Mucosa of stomach (tissue), 1 donor: ENCODE data around the gene GSTK1.

Experiments used
- H3K27me3 ChIP-seq: one replicate; pipeline ENCODE4 v1.7.0; 2013; ENCODE audit warnings: mild to moderate bottlenecking, low read length; ENCODE audit not compliant: control insufficient read depth, insufficient read depth
- H3K36me3 ChIP-seq: one replicate; pipeline ENCODE4 v1.7.0; 2013; ENCODE audit warnings: low read length; ENCODE audit not compliant: control insufficient read depth, insufficient read depth
- H3K4me1 ChIP-seq: one replicate; pipeline ENCODE4 v1.7.0; 2013; ENCODE audit warnings: mild to moderate bottlenecking, low read length; ENCODE audit not compliant: control insufficient read depth, insufficient read depth
- H3K4me3 ChIP-seq: one replicate; pipeline ENCODE4 v1.7.0; 2013; ENCODE audit warnings: low read length
- H3K9ac ChIP-seq: one replicate; pipeline ENCODE4 v1.7.0; 2013; ENCODE audit warnings: mild to moderate bottlenecking, low read length, moderate library complexity
- H3K9me3 ChIP-seq: one replicate; pipeline ENCODE4 v1.7.0; 2013; ENCODE audit warnings: mild to moderate bottlenecking, low read length, moderate library complexity; ENCODE audit not compliant: control insufficient read depth
- donor health status: Pancreatic carcinoma.

GSTK1 gene

GRCh38 chr7:143229054-143229790, 34.0 kb upstream of the GSTK1 start:
- Histone ChIP-seq H3K4me3 (no peak overlapping the region), H3K9ac (no peak overlapping the region), H3K27me3 (no peaks in the 10 kb centered on the region), H3K36me3 (no peaks in the 10 kb centered on the region), H3K9me3 (no peaks in the 10 kb centered on the region), H3K4me1 (no peaks in the 10 kb centered on the region)

DNA sequence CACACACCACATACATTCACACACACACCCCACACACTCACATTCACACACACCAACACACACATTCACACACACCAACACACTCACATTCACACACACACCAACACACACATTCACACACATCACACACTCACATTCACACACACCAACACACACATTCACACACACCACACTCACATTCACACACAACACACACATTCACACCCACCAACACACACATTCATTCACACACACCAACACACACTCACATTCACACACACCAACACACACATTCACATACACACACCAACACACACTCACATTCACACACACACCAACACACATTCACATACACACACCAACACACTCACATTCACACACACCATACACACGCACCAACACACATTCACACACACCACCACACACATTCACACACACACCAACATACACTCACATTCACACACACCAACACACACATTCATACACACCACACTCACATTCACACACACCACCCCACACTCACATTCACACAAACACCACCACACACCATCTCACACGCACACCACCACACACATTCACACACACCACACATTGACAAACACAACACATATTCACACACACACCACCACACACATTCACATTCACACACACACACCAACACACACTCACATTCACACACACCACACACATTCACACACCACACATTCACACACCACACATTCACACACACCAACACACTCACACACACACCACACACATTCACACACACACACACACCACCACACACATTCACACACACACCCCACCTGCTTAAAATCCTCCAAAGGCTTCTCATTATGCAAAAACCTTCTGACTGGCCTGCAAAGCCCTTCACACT, 32.4 kb upstream of the GSTK1 start:
- no peaks in the 10 kb centered on the region for H3K36me3 ChIP-seq
- H3K4me3 ChIP-seq: no peak overlapping the region
- H3K4me1 ChIP-seq: no peaks in the 10 kb centered on the region
- H3K9me3 ChIP-seq: no peaks in the 10 kb centered on the region
- H3K27me3 ChIP-seq: no peaks in the 10 kb centered on the region
- H3K9ac ChIP-seq: no peak overlapping the region

- no peaks in the 10 kb centered on the region for H3K9me3 ChIP-seq
- H3K27me3 ChIP-seq: no peaks in the 10 kb centered on the region
- no peaks in the 10 kb centered on the region for H3K36me3 ChIP-seq
- H3K4me1 ChIP-seq: no peaks in the 10 kb centered on the region
- no peak overlapping the region for H3K4me3 ChIP-seq
- H3K9ac ChIP-seq: no peak overlapping the region
Measured at GRCh38 chr7:143233816-143234532, 29.3 kb upstream of the GSTK1 start.

GRCh38 chr7:143234533-143234875, 28.7 kb upstream of the GSTK1 start:
- no peaks in the 10 kb centered on the region for H3K36me3 ChIP-seq
- no peaks in the 10 kb centered on the region for H3K4me1 ChIP-seq
- no peaks in the 10 kb centered on the region for H3K9me3 ChIP-seq
- no peak overlapping the region for H3K9ac ChIP-seq
- H3K4me3 ChIP-seq: no peak overlapping the region
- H3K27me3 ChIP-seq: no peaks in the 10 kb centered on the region

- no peak overlapping the region for H3K9ac ChIP-seq
- no peaks in the 10 kb centered on the region for H3K27me3 ChIP-seq
- H3K4me3 ChIP-seq: no peak overlapping the region
- H3K4me1 ChIP-seq: peaks cover 2% of the 10 kb centered on the region
- H3K36me3 ChIP-seq: no peaks in the 10 kb centered on the region
- H3K9me3 ChIP-seq: no peaks in the 10 kb centered on the region
Measured at GRCh38 chr7:143235561-143235960, 27.7 kb upstream of the GSTK1 start.

DNA sequence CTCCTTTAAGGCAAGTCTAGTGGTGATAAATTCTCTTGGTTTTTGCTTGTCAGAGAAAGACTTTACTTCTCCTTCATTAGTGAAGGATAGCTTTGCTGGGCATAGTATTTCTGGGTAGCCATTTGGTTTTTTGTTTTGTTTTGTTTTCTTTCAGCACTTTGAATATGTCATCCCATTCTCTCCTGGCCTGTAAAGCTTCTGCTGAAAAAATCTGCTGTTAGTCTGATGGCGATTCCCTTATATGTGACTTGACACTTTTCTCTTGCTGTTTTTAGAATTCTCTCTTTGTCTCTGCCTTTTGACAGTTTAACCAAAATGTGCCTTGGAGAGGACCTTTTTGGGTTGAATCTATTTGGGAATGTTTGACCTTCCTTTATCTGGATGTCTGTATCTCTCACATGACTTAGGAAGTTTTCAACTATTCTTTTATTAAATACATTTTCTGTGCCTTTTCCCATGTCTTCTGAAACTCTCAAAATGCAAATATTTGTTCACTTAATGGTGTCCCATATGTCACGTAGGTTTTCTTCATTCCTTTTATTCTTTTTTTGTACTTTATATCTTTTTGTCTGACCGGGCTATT, 26.7 kb upstream of the GSTK1 start:
- H3K36me3 ChIP-seq: no peaks in the 10 kb centered on the region
- H3K4me3 ChIP-seq: no peak overlapping the region
- no peaks in the 10 kb centered on the region for H3K27me3 ChIP-seq
- H3K9ac ChIP-seq: no peak overlapping the region
- H3K9me3 ChIP-seq: no peaks in the 10 kb centered on the region
- peaks cover 7% of the 10 kb centered on the region for H3K4me1 ChIP-seq

GRCh38 chr7:143237366-143237765, 25.9 kb upstream of the GSTK1 start:
- H3K27me3 ChIP-seq: no peaks in the 10 kb centered on the region
- H3K36me3 ChIP-seq: no peaks in the 10 kb centered on the region
- no peak overlapping the region for H3K9ac ChIP-seq
- no peak overlapping the region for H3K4me3 ChIP-seq
- H3K9me3 ChIP-seq: no peaks in the 10 kb centered on the region
- H3K4me1 ChIP-seq: peaks cover 7% of the 10 kb centered on the region

DNA sequence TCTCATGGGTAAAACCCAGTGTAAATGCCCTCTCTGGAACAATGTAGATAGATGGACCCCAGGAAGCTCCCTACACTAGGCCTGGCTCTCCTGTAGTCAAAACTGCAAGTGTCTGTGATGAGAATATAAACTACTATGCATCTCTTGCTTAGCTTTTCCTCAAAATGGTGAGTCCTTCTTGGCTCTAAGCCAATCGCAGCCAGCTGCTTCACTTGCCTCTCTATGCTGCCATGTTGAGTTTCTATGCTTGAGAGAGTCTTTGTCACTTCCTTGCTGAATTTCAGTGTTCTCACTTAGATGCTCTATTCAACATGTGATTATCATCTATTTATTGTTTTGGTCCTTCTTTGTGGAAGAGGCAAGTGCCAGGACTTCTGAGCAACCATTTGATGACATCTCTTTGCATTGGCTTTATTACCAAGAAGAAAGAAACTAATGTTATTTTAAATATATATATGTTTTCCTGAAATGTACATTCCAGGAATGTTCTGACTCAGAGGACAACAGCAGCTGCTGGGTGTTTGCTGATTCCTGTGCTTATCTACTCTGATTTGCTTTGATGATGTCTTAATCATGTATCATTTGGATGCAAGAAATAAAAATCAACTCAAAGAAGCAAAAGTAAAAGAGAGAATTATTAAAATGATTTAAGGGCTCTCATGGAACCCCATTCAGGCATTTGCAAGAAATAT, 24.8 kb upstream of the GSTK1 start:
- H3K9me3 ChIP-seq: no peaks in the 10 kb centered on the region
- no peak overlapping the region for H3K4me3 ChIP-seq
- no peak overlapping the region for H3K9ac ChIP-seq
- H3K36me3 ChIP-seq: no peaks in the 10 kb centered on the region
- no peaks in the 10 kb centered on the region for H3K27me3 ChIP-seq
- peaks cover 11% of the 10 kb centered on the region for H3K4me1 ChIP-seq

GRCh38 chr7:143239813-143240212, 23.4 kb upstream of the GSTK1 start:
- Histone ChIP-seq H3K4me1 (peaks cover 24% of the 10 kb centered on the region), H3K36me3 (no peaks in the 10 kb centered on the region), H3K9ac (no peak overlapping the region), H3K27me3 (no peaks in the 10 kb centered on the region), H3K9me3 (no peaks in the 10 kb centered on the region), H3K4me3 (no peak overlapping the region)

DNA sequence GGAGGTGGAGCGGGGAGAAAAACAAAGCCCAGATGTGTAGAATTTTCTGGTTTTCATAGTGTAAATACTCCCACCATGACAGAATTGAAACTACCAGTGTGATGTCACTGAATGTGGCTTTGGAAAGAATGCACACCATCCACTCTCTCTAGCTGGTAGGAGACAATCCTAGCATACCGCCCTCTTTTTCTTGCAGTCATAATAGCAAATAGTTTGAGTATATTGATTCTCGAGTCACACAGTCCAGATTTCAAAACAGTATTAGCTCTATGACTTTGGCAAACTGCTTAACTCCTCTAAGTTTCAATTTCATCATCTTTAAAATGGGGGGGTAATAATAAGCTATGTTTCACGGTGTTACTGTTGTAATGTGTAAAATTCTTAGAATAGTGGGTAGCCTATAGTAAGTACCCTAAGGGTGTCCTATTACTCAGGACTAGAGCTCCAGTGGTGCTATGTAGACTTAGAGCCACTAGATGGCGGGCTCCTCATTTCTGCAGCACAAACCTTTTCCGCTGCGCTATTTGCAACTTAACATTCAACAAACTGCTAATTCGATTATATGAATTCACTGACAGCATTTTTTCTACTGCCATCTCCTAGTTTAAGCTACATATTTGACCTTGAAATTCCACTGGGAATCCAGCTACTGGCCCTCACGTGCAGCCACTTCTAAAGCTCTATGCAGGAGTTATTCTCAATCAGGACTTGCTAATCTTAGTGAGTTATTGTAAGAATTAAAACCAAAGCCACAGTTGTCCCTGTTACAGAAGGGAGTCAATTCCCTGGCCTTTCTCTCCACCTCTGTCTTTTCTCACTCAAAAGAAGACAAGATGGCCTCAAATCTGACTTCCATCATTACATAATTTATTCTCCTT, 22.7 kb upstream of the GSTK1 start:
- Histone ChIP-seq H3K9ac (no peak overlapping the region), H3K4me3 (no peak overlapping the region)

DNA sequence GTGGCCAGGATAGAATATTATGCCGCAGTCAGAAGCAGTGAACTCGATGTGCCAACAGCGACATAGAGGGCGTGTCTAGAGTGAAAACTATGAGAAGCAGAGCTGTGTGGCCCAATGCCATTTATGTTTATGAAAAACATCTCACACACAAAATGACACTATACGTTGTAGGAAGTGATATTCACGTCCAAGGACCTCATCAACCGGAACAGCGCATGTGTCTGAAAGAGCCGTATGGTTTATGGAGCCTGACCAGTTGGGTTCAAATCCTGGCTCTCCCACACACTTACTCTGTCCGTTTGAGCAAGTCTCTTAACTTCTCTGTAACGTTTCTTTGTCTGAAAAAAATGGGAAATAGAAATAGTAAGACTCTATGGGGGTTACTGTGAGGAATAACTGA, 20.9 kb upstream of the GSTK1 start:
- no peaks in the 10 kb centered on the region for H3K36me3 ChIP-seq
- peaks cover 33% of the 10 kb centered on the region for H3K4me1 ChIP-seq
- H3K4me3 ChIP-seq: no peak overlapping the region
- no peaks in the 10 kb centered on the region for H3K9me3 ChIP-seq
- no peaks in the 10 kb centered on the region for H3K27me3 ChIP-seq
- no peak overlapping the region for H3K9ac ChIP-seq

More for the DNA sequence above, 22.7 kb upstream of the GSTK1 start:
- Histone ChIP-seq H3K4me1 (peaks cover 31% of the 10 kb centered on the region), H3K9me3 (no peaks in the 10 kb centered on the region), H3K27me3 (no peaks in the 10 kb centered on the region), H3K36me3 (no peaks in the 10 kb centered on the region)
